ENCODE results near the gene S100A16.

DNA sequence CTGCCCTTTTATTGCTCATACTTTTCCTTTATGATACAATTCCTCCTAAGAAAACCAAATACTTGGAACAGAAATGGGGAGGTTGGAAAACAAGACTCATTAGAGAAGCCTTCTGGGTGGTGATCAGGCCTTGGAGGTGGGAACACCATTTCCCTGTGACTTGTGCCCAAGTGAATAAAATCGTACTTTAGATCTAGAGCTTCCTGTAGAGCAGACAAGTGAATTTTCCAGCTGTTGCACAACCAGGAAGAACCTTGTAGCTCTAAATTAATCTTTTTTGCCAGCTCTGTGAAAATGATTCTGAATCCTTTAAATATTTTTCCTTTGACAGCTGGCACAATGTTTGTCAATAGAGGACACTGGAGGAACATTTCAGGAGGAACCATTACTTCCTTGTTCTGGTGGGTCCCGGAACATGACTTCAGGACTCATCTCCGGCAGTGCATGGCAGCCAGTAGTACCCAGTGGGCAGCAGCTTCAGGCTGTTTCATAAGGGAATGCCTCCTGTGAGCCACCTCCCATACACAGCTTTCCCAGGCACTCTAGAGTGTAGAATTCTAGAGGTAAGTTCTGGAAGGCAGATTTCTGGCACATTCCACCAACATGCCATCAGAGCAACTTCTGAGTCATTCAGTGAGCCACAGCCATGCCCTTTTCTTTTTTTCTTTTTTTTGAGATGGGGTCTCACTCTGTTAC, 40.0 kb upstream of the S100A16 start:
- TF ChIP-seq, protein P1, sequence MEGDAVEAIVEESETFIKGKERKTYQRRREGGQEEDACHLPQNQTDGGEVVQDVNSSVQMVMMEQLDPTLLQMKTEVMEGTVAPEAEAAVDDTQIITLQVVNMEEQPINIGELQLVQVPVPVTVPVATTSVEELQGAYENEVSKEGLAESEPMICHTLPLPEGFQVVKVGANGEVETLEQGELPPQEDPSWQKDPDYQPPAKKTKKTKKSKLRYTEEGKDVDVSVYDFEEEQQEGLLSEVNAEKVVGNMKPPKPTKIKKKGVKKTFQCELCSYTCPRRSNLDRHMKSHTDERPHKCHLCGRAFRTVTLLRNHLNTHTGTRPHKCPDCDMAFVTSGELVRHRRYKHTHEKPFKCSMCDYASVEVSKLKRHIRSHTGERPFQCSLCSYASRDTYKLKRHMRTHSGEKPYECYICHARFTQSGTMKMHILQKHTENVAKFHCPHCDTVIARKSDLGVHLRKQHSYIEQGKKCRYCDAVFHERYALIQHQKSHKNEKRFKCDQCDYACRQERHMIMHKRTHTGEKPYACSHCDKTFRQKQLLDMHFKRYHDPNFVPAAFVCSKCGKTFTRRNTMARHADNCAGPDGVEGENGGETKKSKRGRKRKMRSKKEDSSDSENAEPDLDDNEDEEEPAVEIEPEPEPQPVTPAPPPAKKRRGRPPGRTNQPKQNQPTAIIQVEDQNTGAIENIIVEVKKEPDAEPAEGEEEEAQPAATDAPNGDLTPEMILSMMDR (optimal IDR thresholded peaks at IDR 0.05 in 1 of 3, IDR thresholded peaks at IDR 0.05 in 1 of 3, conservative IDR thresholded peaks at IDR 0.05 in 1 of 3; ENCODE audit: extremely low read depth in 1 of 3, insufficient read depth in 2 of 3, low read length in 3 of 3): no peak
- no peak for TF ChIP-seq EZH2 (IDR thresholded peaks at IDR 0.05; ENCODE audit: low read length)

All from keratinocyte (primary cell).